Upper lobe of left lung (tissue), 4 donors: ENCODE data around the gene DCAF6.

Experiments
- CTCF ChIP-seq, 6 experiments: fragments of 450-650 bp in 4 of 6; fragments of 200-600 bp in 2 of 6; sonication (generic) in 2 of 6; IDR thresholded peaks; one replicate each; pipeline ENCODE4 v1.5.1; 2016 to 2019; ENCODE audit warnings: antibody characterized with exemption in 6 of 6
- EP300 ChIP-seq, 4 donors: sonication (generic); formaldehyde crosslinking; IDR thresholded peaks; one replicate each; pipeline ENCODE4 v1.5.1; 2017; ENCODE audit warnings: antibody characterized with exemption in 4 of 4, control low read depth in 2 of 4
- POLR2A ChIP-seq, 4 donors: fragments of 450-650 bp; IDR thresholded peaks; one replicate each; pipeline ENCODE4 v1.5.1; 2016 to 2017; ENCODE audit warnings: antibody characterized with exemption in 4 of 4, mild to moderate bottlenecking in 2 of 4
- POLR2AphosphoS5 ChIP-seq, 2 donors: sonication (generic); formaldehyde crosslinking; IDR thresholded peaks; one replicate each; pipeline ENCODE4 v1.5.1; 2017; ENCODE audit warnings: antibody characterized with exemption in 2 of 2

- TF ChIP-seq CTCF (IDR thresholded peaks at IDR 0.05) (no peak), POLR2A (IDR thresholded peaks at IDR 0.05) (no peak), POLR2AphosphoS5 (IDR thresholded peaks at IDR 0.05) (no peak), EP300 (IDR thresholded peaks at IDR 0.05) (no peak)
Measured at GRCh38 chr1:168032029-168032428, 95.5 kb downstream of the DCAF6 start.
